Pancreas (tissue), 10 donors: ENCODE data around the gene IGFALS. TPM values are rescaled to one million over a fixed set of nuclear protein-coding genes. Genes with fewer than 3 reads are reported as not detected.
"Not testable (repeated sequence)": the region's sequence is repeated elsewhere in the genome, so short reads cannot be mapped to it uniquely, and the experiment has no call there.

ENCODE experiments used
- ATAC-seq, 4 donors: fragments of 200-7000 bp; cut with Tn5 transposase; one replicate each; pipeline versions ENCODE4 v1.8.0 to v1.9.1; 2020; ENCODE audit warnings: mild to moderate bottlenecking in 4 of 4, moderate library complexity in 4 of 4
- DNase-seq, 6 donors: peaks; one replicate each; pipeline ENCODE4 v3.0.0-alpha.2; 2020
- FAIRE-seq: peaks from 2 replicates; lab custom pipeline; 2012; peaks lifted over from hg19 to GRCh38; lab: Jason Lieb, UNC
- H3K27ac ChIP-seq, 4 donors: fragments of 200-600 bp; sonication (generic); 1 replicate in 3 of 4; 2 replicates in 1 of 4; pipeline versions ENCODE4 v1.5.0 to v1.8.0; 2020
- H3K27me3 ChIP-seq, 4 donors: fragments of 200-600 bp; one replicate each; pipeline ENCODE4 v1.8.0; 2021
- H3K36me3 ChIP-seq, 3 donors: fragments of 200-600 bp; sonication (generic) in 1 of 3; one replicate each; pipeline versions ENCODE4 v1.5.0 to v1.8.0; 2020 to 2021
- H3K4me1 ChIP-seq, 3 donors: fragments of 200-600 bp; one replicate each; pipeline ENCODE4 v1.8.0; 2021
- H3K4me3 ChIP-seq, 4 donors: fragments of 200-600 bp; sonication (generic) in 2 of 4; one replicate each; pipeline versions ENCODE4 v1.5.0 to v1.8.0; 2020 to 2021
- H3K9me3 ChIP-seq, 4 donors: fragments of 200-600 bp; one replicate each; pipeline ENCODE4 v1.8.0; 2021
- CTCF ChIP-seq, 4 donors: fragments of 200-600 bp; sonication (generic) in 3 of 4; IDR thresholded peaks; one replicate each; pipeline versions ENCODE4 v1.5.0 to v1.8.0; 2021; ENCODE audit warnings: antibody characterized with exemption in 4 of 4
- WGBS, 2 donors: extraction: QIAGEN DNeasy Blood & Tissue Kit; methylation state at CpG; one replicate each; pipeline ENCODE4 v1.1.7; 2013; 5-methylcytosine and 5-hydroxymethylcytosine counted together
- intact Hi-C, 3 donors: fragments of 100-400 bp; cut with DNase I; formaldehyde crosslinking; loops; one replicate each; pipeline versions ENCODE4 v1.11.1 to v1.14.2; 2022
- polyA plus RNA-seq, 2 donors: library from polyadenylated mRNA; stranded (reverse); fragments of 200-250 nt; gene quantifications; one replicate each; pipeline ENCODE4 v1.2.3, GENCODE V29; 2013
- total RNA-seq, 6 donors: library from RNA; stranded (reverse); fragmentation: NEBNext Ultra II Directional in 4 of 6; extraction: Animal tissue kit (Norgen Biotek cat#: 25700) in 4 of 6; gene quantifications; one replicate each; pipeline versions ENCODE4 v1.2.1 to v1.2.4, GENCODE V29; 2021 to 2023
- donor health status: healthy with polysubstance abuse.
- donor health status: DM: no; HTN: no; CAD: no; lungs with moderate emphysema.
- donor health status: DM: no; HTN: no; CAD: no.
- donor health status: control.
- donor health status: control.
- donor health status: Bipolar disorder and iron deficiency.
- donor health status: DM: yes; HTN: yes; CAD: no.
- donor health status: DM: no; HTN: no; CAD: no.
- donor health status: DM: no; HTN: no; CAD: no.
- donor health status: DM: yes; HTN: yes; CAD: no.

Gene IGFALS
- total and polyA plus RNA-seq, 8 donors = 1.0 to 8.2 (median 3.2) TPM

DNA sequence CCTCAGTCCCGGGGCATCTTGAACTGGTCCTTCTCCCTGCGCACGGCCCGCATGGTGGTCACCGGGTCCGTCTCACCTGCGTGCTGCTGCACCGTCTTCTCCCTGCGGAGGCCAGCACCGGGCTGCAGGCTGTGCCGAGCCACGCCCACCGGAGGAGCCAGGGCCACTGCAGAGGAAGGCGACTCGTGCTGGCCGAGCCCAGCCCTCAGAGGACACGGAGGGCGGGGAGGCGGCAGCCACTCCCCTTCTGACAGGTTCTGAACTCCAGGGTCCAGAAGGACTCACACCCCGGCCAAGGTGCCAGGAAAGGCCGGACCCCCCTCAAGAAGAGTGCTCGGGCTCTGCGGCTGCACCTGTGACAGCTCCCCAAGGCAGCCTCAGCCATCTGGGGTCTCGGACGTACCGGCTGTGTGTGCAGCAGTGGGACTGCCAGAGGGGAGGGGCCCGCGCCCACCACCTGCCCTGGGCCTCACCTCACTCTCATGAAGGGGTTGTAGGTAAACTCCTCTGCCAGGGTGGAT is 15.8 kb upstream of the IGFALS start:
- ATAC-seq (no peak), FAIRE-seq (no peak), DNase-seq (peak in 1 of 6 donors; percentile 60)
- Histone ChIP-seq H3K27ac (no peak overlapping the region), H3K27me3 (no peaks in the 10 kb centered on the region), H3K9me3 (no peaks in the 10 kb centered on the region), H3K4me3 (no peak overlapping the region), H3K36me3 (peaks cover 0 to 22% (median 16%) of the 10 kb centered on the region in 3 donors), H3K4me1 (no peaks in the 10 kb centered on the region)
- 81 to 83% methylated on average over 25 to 28 of the region's 28 CpGs for WGBS, 2 donors
- intact Hi-C loops = no loop called here
- TF ChIP-seq CTCF (IDR thresholded peaks at IDR 0.05) = no peak

- FAIRE-seq (no peak), ATAC-seq (no peak), DNase-seq (peak in 1 of 6 donors; percentile 55)
- no peaks in the 10 kb centered on the region for H3K27me3 ChIP-seq
- no peak overlapping the region for H3K4me3 ChIP-seq
- H3K27ac ChIP-seq = no peak overlapping the region
- H3K36me3 ChIP-seq = peaks cover 0 to 22% (median 16%) of the 10 kb centered on the region in 3 donors
- no peak for TF ChIP-seq CTCF (IDR thresholded peaks at IDR 0.05)
- no peaks in the 10 kb centered on the region for H3K9me3 ChIP-seq
- no peaks in the 10 kb centered on the region for H3K4me1 ChIP-seq
- WGBS, 2 donors = 78 to 86% methylated on average over 18 of the region's 18 CpGs
- intact Hi-C loops = no loop called here
Observed at GRCh38 chr16:1808691-1809090, 15.2 kb upstream of the IGFALS start.

GRCh38 chr16:1807626-1808025 is 14.1 kb upstream of the IGFALS start:
- Histone ChIP-seq H3K27me3 (no peaks in the 10 kb centered on the region), H3K27ac (no peak overlapping the region), H3K4me3 (no peak overlapping the region), H3K9me3 (no peaks in the 10 kb centered on the region), H3K4me1 (no peaks in the 10 kb centered on the region), H3K36me3 (peaks cover 0 to 22% (median 13%) of the 10 kb centered on the region in 3 donors)
- no peak for TF ChIP-seq CTCF (IDR thresholded peaks at IDR 0.05)
- 86 to 89% methylated on average over 10 of the region's 10 CpGs for WGBS, 2 donors
- intact Hi-C loops = no loop called here
- no peak for FAIRE-seq
- DNase-seq = peak in 1 of 6 donors; percentile 40
- no peak for ATAC-seq

- H3K4me3 ChIP-seq = no peak overlapping the region
- no peak for DNase-seq
- WGBS, 2 donors = 81 to 83% methylated on average over 10 of the region's 10 CpGs
- no peak for ATAC-seq
- TF ChIP-seq CTCF (IDR thresholded peaks at IDR 0.05) = no peak
- intact Hi-C loops = no loop called here
- no peak overlapping the region for H3K27ac ChIP-seq
- no peak for FAIRE-seq
- no peaks in the 10 kb centered on the region for H3K9me3 ChIP-seq
- H3K36me3 ChIP-seq = no peaks in the 10 kb centered on the region
- no peaks in the 10 kb centered on the region for H3K27me3 ChIP-seq
- no peaks in the 10 kb centered on the region for H3K4me1 ChIP-seq
Observed at GRCh38 chr16:1800701-1801100, 7.2 kb upstream of the IGFALS start.

GRCh38 chr16:1799263-1799662 is 5.8 kb upstream of the IGFALS start:
- FAIRE-seq, ATAC-seq, H3K27me3 ChIP-seq, H3K36me3 ChIP-seq, H3K9me3 ChIP-seq, intact Hi-C loops, H3K27ac ChIP-seq, H3K4me3 ChIP-seq, H3K4me1 ChIP-seq, DNase-seq: not testable (repeated sequence)
- 73 to 85% methylated on average over 5 of the region's 5 CpGs for WGBS, 2 donors
